NCI-H2081 treated with DMSO at 0.1 percent for 48 hours (cell line): ENCODE data around the gene STK26.
"Not testable (repeated sequence)": the region's sequence is repeated elsewhere in the genome, so short reads cannot be mapped to it uniquely, and the experiment has no call there.

Experiments used
- DNase-seq: peaks from one replicate; lab custom pipeline; 2025; lab: John Stamatoyannopoulos, UW

The STK26 gene

GRCh38 chrX:132022967-132023895 lies at the start of gene STK26:
STK26 (plus strand) TSS chrX:132023302; CDS start chrX:132023618, 316 bp downstream.
- no peak for DNase-seq

- DNase-seq, result no peak
These were observed 47.3 kb upstream of the STK26 start for GRCh38 chrX:131975851-131976250.

GRCh38 chrX:131977619-131978018 lies 45.5 kb upstream of the STK26 start:
- no peak for DNase-seq

- DNase-seq, result no peak
These were observed 44.0 kb upstream of the STK26 start for GRCh38 chrX:131979116-131979515.

- DNase-seq, result no peak
These were observed 37.5 kb upstream of the STK26 start for GRCh38 chrX:131985526-131986049.

- no peak for DNase-seq
These were observed 35.9 kb upstream of the STK26 start for GRCh38 chrX:131987252-131987651.

- no peak for DNase-seq
These were observed 34.9 kb upstream of the STK26 start for GRCh38 chrX:131988236-131988635.

- DNase-seq, result no peak
These were observed 22.0 kb upstream of the STK26 start for GRCh38 chrX:132001127-132001526.

- no peak for DNase-seq
These were observed 18.4 kb upstream of the STK26 start for GRCh38 chrX:132004728-132005127.

- no peak for DNase-seq
These were observed 13.8 kb upstream of the STK26 start for GRCh38 chrX:132009350-132009749.

- not testable (repeated sequence) for DNase-seq
These were observed 12.9 kb upstream of the STK26 start for GRCh38 chrX:132010213-132010612.

- no peak for DNase-seq
These were observed 7.2 kb upstream of the STK26 start for GRCh38 chrX:132015875-132016274.

GRCh38 chrX:132016628-132017430 lies 6.3 kb upstream of the STK26 start:
- DNase-seq, result no peak

- DNase-seq, result no peak
These were observed 5.5 kb upstream of the STK26 start for GRCh38 chrX:132017431-132018185.

- DNase-seq, result no peak
These were observed 720 bp upstream of the STK26 start for GRCh38 chrX:132022198-132022966.

- DNase-seq, result no peak
These were observed 839 bp downstream of the STK26 start for GRCh38 chrX:132023896-132024386.

- no peak for DNase-seq
These were observed 1.9 kb downstream of the STK26 start for GRCh38 chrX:132025041-132025440.

GRCh38 chrX:132030264-132030663 lies 7.2 kb downstream of the STK26 start:
- DNase-seq, result no peak

- no peak for DNase-seq
These were observed 8.8 kb downstream of the STK26 start for GRCh38 chrX:132031867-132032266.

GRCh38 chrX:132033166-132033565 lies 10.1 kb downstream of the STK26 start:
- DNase-seq, result no peak

GRCh38 chrX:132034648-132035047 lies 11.5 kb downstream of the STK26 start:
- DNase-seq, result no peak
